Esophagus squamous epithelium (tissue), 5 donors: ENCODE data around the gene RHOBTB1. TPM values are rescaled to one million over a fixed set of nuclear protein-coding genes. Genes with fewer than 3 reads are reported as not detected.
A peak's percentile ranks its signal among the peaks of the same experiment; 100 is the strongest.

Experiments
- DNase-seq: peaks from one replicate; lab custom pipeline; 2025; lab: John Stamatoyannopoulos, UW
- H3K27ac ChIP-seq, 4 donors: fragments of 200-600 bp; sonication (generic); one replicate each; pipeline ENCODE4 v1.5.1; 2016 to 2019; ENCODE audit warnings: mild to moderate bottlenecking in 1 of 4
- H3K27me3 ChIP-seq, 4 donors: fragments of 200-600 bp; sonication (generic); 1 replicate in 3 of 4; 2 replicates in 1 of 4; pipeline versions ENCODE4 v1.5.1 to v1.6.0; 2017 to 2021; ENCODE audit warnings: antibody characterized with exemption in 1 of 4
- H3K36me3 ChIP-seq, 3 donors: fragments of 200-600 bp; sonication (generic); one replicate each; pipeline ENCODE4 v1.5.1; 2016 to 2019
- H3K4me1 ChIP-seq, 3 donors: fragments of 200-600 bp; sonication (generic); one replicate each; pipeline ENCODE4 v1.5.1; 2017 to 2019
- H3K4me3 ChIP-seq, 4 donors: fragments of 200-600 bp; sonication (generic); 1 replicate in 3 of 4; 2 replicates in 1 of 4; pipeline ENCODE4 v1.5.1; 2016 to 2019; ENCODE audit warnings: mild to moderate bottlenecking in 2 of 4, moderate library complexity in 1 of 4
- H3K9me3 ChIP-seq, 3 donors: fragments of 200-600 bp; sonication (generic); one replicate each; pipeline ENCODE4 v1.5.1; 2016 to 2019
- CTCF ChIP-seq, 6 experiments: fragments of 450-650 bp in 4 of 6; fragments of 200-600 bp in 2 of 6; sonication (generic) in 2 of 6; IDR thresholded peaks; one replicate each; pipeline ENCODE4 v1.5.1; 2016 to 2019; ENCODE audit warnings: antibody characterized with exemption in 6 of 6, mild to moderate bottlenecking in 4 of 6, moderate library complexity in 4 of 6
- POLR2A ChIP-seq, 4 donors: fragments of 450-650 bp; IDR thresholded peaks; one replicate each; pipeline ENCODE4 v1.6.1; 2017; ENCODE audit warnings: antibody characterized with exemption in 4 of 4, mild to moderate bottlenecking in 4 of 4, moderate library complexity in 3 of 4
- WGBS, 2 donors: methylation state at CpG; one replicate each; pipeline ENCODE4 v1.1.5; 2018; 5-methylcytosine and 5-hydroxymethylcytosine counted together
- intact Hi-C: fragments of 100-400 bp; cut with DNase I; formaldehyde crosslinking; loops from one replicate; pipeline ENCODE4 v1.15.0; 2022
- total RNA-seq, 4 donors: library from RNA; depleted of rRNA; stranded (reverse); fragments of >200 nt; gene quantifications; one replicate each; pipeline ENCODE4 v1.1.0, GENCODE V29; 2016
- donor health status: DM: yes; HTN: yes; CAD: no.

RHOBTB1 gene
- total RNA-seq = 1 to 10 TPM in 2 of 4 donors, under 1 TPM in 2; 0.11 to 3.4 (median 1.4) TPM

- intact Hi-C loops = no loop called here
- 0% methylated on average over 17 of the region's 77 CpGs; no CpG with 5 or more reads in 1 of the 2 donors for WGBS, 2 donors
- H3K27ac ChIP-seq = peak within 1 kb of the TSS; percentile 85 to 98 (median 90)
- DNase-seq = no peak
- H3K4me1 ChIP-seq = peaks cover 5 to 27% (median 10%) of the 10 kb centered on the region in 3 donors
- peaks cover 0 to 7% (median 0%) of the 10 kb centered on the region in 4 donors for H3K27me3 ChIP-seq
- no peaks in the 10 kb centered on the region for H3K36me3 ChIP-seq
- TF ChIP-seq POLR2A (IDR thresholded peaks at IDR 0.05) (peak in 2 of 4 donors; percentile 60 to 63), CTCF (IDR thresholded peaks at IDR 0.05) (no peak)
- peak within 1 kb of the TSS; percentile 69 to 78 (median 76) for H3K4me3 ChIP-seq
- H3K9me3 ChIP-seq = no peaks in the 10 kb centered on the region
These were observed at the start of gene RHOBTB1 for GRCh38 chr10:60944058-60944909. TSS of gene RHOBTB1 (minus strand) at chr10:60944185. CDS start at chr10:60911542, 32,643 bp downstream.

- Histone ChIP-seq H3K27ac (no peak overlapping the region), H3K4me1 (peaks cover 0 to 6% (median 0%) of the 10 kb centered on the region in 3 donors), H3K4me3 (no peak overlapping the region), H3K27me3 (no peaks in the 10 kb centered on the region), H3K9me3 (no peaks in the 10 kb centered on the region), H3K36me3 (no peaks in the 10 kb centered on the region)
- intact Hi-C loops = no loop called here
- TF ChIP-seq CTCF (IDR thresholded peaks at IDR 0.05) = no peak
- TF ChIP-seq POLR2A (IDR thresholded peaks at IDR 0.05) = no peak
- WGBS, 2 donors = 92 to 94% methylated on average over 1 of the region's 1 CpG
- no peak for DNase-seq
These were observed 48.7 kb upstream of the RHOBTB1 start for GRCh38 chr10:60992636-60993035.

- Histone ChIP-seq H3K27me3 (no peaks in the 10 kb centered on the region), H3K27ac (no peak overlapping the region), H3K36me3 (no peaks in the 10 kb centered on the region), H3K4me1 (peaks cover 0 to 6% (median 0%) of the 10 kb centered on the region in 3 donors), H3K4me3 (no peak overlapping the region), H3K9me3 (no peaks in the 10 kb centered on the region)
- intact Hi-C loops = no loop called here
- TF ChIP-seq POLR2A (IDR thresholded peaks at IDR 0.05) (no peak), CTCF (IDR thresholded peaks at IDR 0.05) (no peak)
- WGBS, 2 donors = 87 to 100% methylated on average over 1 of the region's 1 CpG
- no peak for DNase-seq
These were observed 46.7 kb upstream of the RHOBTB1 start for GRCh38 chr10:60990663-60991062.

- intact Hi-C loops = no loop called here
- Histone ChIP-seq H3K36me3 (no peaks in the 10 kb centered on the region), H3K27ac (no peak overlapping the region), H3K9me3 (no peaks in the 10 kb centered on the region), H3K4me1 (peaks cover 0 to 6% (median 0%) of the 10 kb centered on the region in 3 donors), H3K27me3 (no peaks in the 10 kb centered on the region), H3K4me3 (no peak overlapping the region)
- TF ChIP-seq CTCF (IDR thresholded peaks at IDR 0.05) (no peak), POLR2A (IDR thresholded peaks at IDR 0.05) (no peak)
- WGBS, 2 donors = 19 to 62% methylated on average over 4 of the region's 4 CpGs
- DNase-seq = no peak
These were observed 45.5 kb upstream of the RHOBTB1 start for GRCh38 chr10:60989400-60989876.

- WGBS, 2 donors = 55 to 59% methylated on average over 3 of the region's 3 CpGs
- Histone ChIP-seq H3K27me3 (no peaks in the 10 kb centered on the region), H3K4me1 (peaks cover 0 to 6% (median 0%) of the 10 kb centered on the region in 3 donors), H3K36me3 (no peaks in the 10 kb centered on the region), H3K27ac (no peak overlapping the region), H3K4me3 (no peak overlapping the region), H3K9me3 (no peaks in the 10 kb centered on the region)
- no peak for DNase-seq
- intact Hi-C loops = no loop called here
- no peak for TF ChIP-seq POLR2A (IDR thresholded peaks at IDR 0.05)
- no peak for TF ChIP-seq CTCF (IDR thresholded peaks at IDR 0.05)
These were observed 42.8 kb upstream of the RHOBTB1 start for GRCh38 chr10:60986791-60987190.
